Measurements from ENCODE around the gene TSN.

- TF ChIP-seq POLR2AphosphoS5 (IDR thresholded peaks at IDR 0.05; ENCODE audit: low read depth, low read length) (no peak), CTCF (IDR thresholded peaks at IDR 0.05) (no peak)
Measured at GRCh38 chr2:121740973-121741372, 14.5 kb upstream of the TSN start.
